Measurements from ENCODE around the gene CHSY1. TPM values are rescaled to one million over a fixed set of nuclear protein-coding genes. Genes with fewer than 3 reads are reported as not detected.

The CHSY1 gene
- total and polyA plus RNA-seq, 2 of the 4 experiments (the other 2 are of a cell fraction), result 40.9 to 53.2 TPM

DNA sequence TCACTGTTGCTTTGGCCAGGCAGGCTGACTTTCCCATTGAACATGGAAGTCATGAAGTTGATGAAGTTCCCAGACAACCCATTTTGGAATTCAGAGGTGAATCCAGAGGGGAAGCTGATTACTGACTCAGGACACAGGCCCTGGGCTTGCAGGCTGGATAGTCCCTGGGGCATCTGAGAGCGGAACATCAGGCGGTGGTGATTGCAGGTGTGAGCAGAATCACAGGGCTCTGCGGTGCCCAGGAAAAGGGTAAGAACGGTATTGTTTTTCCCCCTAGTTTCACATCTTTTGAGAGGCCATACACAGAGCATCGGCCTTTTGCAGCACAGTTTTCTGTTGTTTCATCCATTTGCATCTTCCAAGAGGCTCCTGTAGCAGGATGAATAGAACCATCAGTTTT, 104.7 kb downstream of the CHSY1 start:
- Histone ChIP-seq H2BK15ac (ENCODE audit: low read depth, low read length) (no peak overlapping the region), H4K8ac (ENCODE audit: low read depth in 2 of 2, low read length in 2 of 2) (no peak overlapping the region), H2AFZ (replicated peaks; ENCODE audit: low read length, poor library complexity) (no peak overlapping the region), H3K14ac (replicated peaks; ENCODE audit: low read depth, low read length) (no peak overlapping the region), H3K36me3 (ENCODE audit: control insufficient read depth, insufficient read depth, low read length) (no peaks in the 10 kb centered on the region), H3K79me1 (ENCODE audit: low read depth in 1 of 2, low read length in 2 of 2) (no peaks in the 10 kb centered on the region), H3K23ac (ENCODE audit: low read depth, low read length) (no peak overlapping the region), H3K4me3 (ENCODE audit: insufficient read depth, low read depth, low read length) (no peak overlapping the region), H3K18ac (ENCODE audit: low read depth, low read length) (no peak overlapping the region), H2AK9ac (replicated peaks; ENCODE audit: low read depth, low read length, poor library complexity) (no peak overlapping the region), H4K20me1 (ENCODE audit: insufficient read depth, low read length) (no peaks in the 10 kb centered on the region), H2AK5ac (ENCODE audit: low read depth, low read length) (no peak overlapping the region), H3K9me3 (ENCODE audit: control insufficient read depth, insufficient read depth, low read length) (no peaks in the 10 kb centered on the region), H3K4me1 (ENCODE audit: control insufficient read depth, insufficient read depth, low read length) (peaks cover 2% of the 10 kb centered on the region), H4K91ac (ENCODE audit: insufficient read depth, low read depth, low read length) (no peak overlapping the region), H2BK5ac (ENCODE audit: low read depth, low read length, poor library complexity, severe bottlenecking) (no peak overlapping the region), H3K4me2 (ENCODE audit: low read depth, low read length) (no peak overlapping the region), H3K27me3 (ENCODE audit: control insufficient read depth, insufficient read depth, low read length) (no peaks in the 10 kb centered on the region), H3K27ac (ENCODE audit: insufficient read depth, low read length) (no peak overlapping the region), H3K9ac (ENCODE audit: low read depth, low read length) (no peak overlapping the region), H3K9me1 (ENCODE audit: insufficient read depth, low read length) (no peaks in the 10 kb centered on the region), H2BK20ac (ENCODE audit: low read depth, low read length) (no peak overlapping the region), H4K5ac (ENCODE audit: low read depth, low read length) (no peak overlapping the region), H3K56ac (ENCODE audit: extremely low read depth, insufficient read depth, low read length) (no peak overlapping the region), H3K4ac (ENCODE audit: low read depth, low read length) (no peak overlapping the region), H2BK120ac (ENCODE audit: low read depth, low read length) (no peak overlapping the region)
- dilution Hi-C loops (cut with HindIII; ENCODE audit: low sequenced_read_pairs, unreplicated experiment), result no loop called here
- BruUV-seq (replicated peaks), result no TSS peak
- POLR2A ChIA-PET (ENCODE audit: unreplicated experiment), result no interaction called here
- in situ Hi-C loops (cut with MboI; ENCODE audit: low sequenced_read_pairs), result no loop called here
- intact Hi-C loops (cut with micrococcal nuclease), result no loop called here
- TF ChIP-seq RAD21 (IDR thresholded peaks at IDR 0.05; ENCODE audit: low read length) (no peak), CHD1 (IDR thresholded peaks at IDR 0.05; ENCODE audit: low read depth, low read length) (no peak), FOS (IDR thresholded peaks at IDR 0.05; ENCODE audit: low read depth, low read length) (no peak), NFE2L2 (IDR thresholded peaks at IDR 0.05; ENCODE audit: low read depth, low read length) (no peak)
- TF ChIP-seq, protein P1, sequence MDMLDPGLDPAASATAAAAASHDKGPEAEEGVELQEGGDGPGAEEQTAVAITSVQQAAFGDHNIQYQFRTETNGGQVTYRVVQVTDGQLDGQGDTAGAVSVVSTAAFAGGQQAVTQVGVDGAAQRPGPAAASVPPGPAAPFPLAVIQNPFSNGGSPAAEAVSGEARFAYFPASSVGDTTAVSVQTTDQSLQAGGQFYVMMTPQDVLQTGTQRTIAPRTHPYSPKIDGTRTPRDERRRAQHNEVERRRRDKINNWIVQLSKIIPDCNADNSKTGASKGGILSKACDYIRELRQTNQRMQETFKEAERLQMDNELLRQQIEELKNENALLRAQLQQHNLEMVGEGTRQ (IDR thresholded peaks at IDR 0.05; ENCODE audit: low read depth, low read length), result no peak
- no CpG with 5 or more reads among the region's 5 CpGs for WGBS, 2 experiments (ENCODE audit: extremely low coverage in 2 of 2, insufficient read length in 1 of 2)
- CTCF ChIA-PET, result no interaction called here
- no peak for ATAC-seq (ENCODE audit: low read depth)
- no peak for DNase-seq
